GM18517 (cell line): ENCODE data around the gene KCNMA1.

Experiments
- ATAC-seq: cut with Tn5 transposase; IDR thresholded peaks from one replicate; pipeline ENCODE4 v1.9.1; 2021; ENCODE audit warnings: mild to moderate bottlenecking, moderate library complexity; ENCODE audit not compliant: unreplicated experiment

Gene KCNMA1

DNA sequence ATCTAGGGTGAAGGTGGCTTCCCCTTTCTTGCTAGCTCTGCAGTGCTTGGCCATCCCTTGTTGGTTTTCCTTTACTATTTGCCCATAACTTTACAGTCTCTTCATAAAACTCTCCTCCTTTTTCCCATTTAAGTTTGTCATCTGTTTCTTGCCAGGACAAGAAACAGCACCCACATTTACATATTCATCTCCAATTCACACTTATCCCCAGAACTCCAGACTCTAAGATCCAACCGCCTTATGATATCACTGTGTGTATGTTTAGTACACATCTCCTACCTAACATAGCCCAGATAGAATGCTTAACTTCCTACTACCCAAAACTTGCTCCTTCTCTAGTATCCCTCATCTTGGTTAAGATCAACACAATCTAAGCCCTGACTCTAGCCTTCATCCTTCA lies 622.2 kb downstream of the KCNMA1 start:
- no peak for ATAC-seq

DNA sequence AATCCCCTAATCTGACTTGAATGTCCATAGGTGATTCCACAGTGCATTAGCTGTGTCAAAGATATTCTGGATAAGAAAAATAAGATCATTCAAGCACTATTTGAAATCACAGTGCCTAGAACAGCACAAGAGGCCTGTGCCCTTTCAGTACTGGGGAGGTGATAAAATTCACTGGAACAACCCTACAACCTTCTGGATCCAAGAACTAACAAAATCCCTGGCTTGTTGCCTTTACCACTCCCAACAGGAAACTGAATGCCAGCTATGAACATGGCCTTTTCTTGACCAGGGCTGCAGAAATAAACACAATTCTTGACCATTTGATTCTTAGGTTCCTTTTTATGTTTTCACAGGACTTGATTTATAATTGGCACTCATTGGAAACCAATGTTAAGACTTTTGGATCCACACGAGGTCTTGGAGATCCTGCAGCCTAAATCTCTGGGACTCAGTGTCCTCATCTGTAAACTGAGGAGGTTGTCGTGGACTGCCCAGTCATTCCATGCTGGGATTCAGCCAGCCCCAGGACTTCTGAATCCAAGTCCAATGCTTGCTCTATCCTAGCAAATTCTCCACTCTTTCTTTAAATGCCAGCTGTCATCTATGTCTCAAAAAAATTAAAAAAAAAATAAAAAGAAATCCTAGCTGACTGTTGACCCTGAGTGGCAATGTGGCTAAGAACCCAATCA lies 624.7 kb downstream of the KCNMA1 start:
- no peak for ATAC-seq

DNA sequence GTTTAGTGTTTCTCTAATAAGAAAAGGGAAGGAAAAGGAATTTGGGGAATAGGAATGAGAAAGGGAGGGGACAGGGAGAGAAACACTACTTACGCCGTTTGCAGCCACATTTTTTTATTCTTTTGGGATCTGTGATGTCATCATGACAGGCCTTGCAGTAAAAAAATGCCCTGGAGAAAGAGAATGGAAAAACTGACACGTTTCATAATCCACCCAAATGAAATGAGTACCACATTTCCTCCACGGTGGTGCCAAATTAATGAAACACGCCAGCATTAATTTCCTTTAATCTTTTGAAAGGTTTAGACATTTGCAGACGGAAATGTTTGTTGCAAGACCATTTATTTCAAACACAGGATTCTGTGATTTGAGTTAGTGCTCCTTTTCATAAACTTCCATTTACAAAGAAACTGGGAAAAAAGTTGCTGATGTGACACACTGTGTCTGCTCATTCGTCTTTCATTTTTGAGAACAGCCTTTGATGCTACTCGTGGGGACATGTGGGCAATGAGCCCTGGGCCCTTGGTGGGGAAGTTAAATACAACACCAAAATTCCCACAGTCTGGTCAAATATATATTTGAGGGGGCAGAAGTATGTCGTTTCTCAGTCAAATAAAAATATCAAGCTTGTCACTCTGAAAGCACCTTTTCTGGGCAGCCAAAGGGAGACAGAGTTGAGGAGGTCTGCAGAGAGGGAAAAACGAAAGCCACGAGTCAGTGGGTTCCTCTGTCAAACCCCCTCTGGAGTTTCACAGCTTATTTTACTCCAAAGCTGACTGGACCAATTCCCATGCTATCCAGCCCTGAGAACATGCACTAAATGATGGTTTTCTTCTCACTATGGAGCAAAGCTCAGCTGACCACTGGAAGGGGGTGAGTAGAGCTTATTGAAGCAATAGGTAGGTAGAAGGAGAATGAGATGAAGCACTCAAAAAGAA lies 625.5 kb downstream of the KCNMA1 start:
- ATAC-seq: no peak

- ATAC-seq: no peak
Observed at GRCh38 chr10:77010430-77010829, 627.2 kb downstream of the KCNMA1 start.

- ATAC-seq: peak; percentile 93
Observed at GRCh38 chr10:77007834-77008233, 629.8 kb downstream of the KCNMA1 start.

DNA sequence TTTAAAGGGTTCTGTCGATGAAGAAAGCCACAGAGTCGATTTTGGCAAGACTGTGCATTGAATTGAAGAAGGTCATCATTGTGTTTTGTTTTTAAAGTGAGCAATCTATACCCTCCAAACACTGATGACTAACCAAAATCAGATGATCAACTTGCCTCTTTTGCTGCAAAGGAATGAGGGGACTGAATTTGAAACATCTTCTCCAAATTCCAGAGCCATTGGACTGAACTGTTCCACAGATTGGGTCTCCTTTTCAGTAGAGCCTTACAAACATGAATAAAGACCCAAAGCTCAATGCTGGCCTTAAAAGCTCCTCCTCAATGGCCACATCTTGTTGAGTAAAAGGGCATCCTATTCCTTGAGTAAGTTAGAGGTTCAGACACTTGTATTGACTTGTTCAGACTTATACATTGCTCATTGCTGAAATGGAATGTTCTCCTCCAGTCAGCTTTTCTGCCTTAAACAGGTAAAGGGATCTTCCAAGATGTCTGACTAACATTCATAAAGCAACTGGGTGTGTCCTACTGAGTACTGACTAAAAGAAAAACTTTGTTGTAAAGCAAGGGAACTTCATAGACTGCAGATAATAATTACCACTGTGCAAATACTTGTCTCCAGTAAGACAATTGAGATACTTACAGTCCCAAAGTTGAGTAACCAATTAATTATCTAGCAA lies 630.6 kb downstream of the KCNMA1 start:
- no peak for ATAC-seq

GRCh38 chr10:77005871-77006270 lies 631.7 kb downstream of the KCNMA1 start:
- no peak for ATAC-seq

DNA sequence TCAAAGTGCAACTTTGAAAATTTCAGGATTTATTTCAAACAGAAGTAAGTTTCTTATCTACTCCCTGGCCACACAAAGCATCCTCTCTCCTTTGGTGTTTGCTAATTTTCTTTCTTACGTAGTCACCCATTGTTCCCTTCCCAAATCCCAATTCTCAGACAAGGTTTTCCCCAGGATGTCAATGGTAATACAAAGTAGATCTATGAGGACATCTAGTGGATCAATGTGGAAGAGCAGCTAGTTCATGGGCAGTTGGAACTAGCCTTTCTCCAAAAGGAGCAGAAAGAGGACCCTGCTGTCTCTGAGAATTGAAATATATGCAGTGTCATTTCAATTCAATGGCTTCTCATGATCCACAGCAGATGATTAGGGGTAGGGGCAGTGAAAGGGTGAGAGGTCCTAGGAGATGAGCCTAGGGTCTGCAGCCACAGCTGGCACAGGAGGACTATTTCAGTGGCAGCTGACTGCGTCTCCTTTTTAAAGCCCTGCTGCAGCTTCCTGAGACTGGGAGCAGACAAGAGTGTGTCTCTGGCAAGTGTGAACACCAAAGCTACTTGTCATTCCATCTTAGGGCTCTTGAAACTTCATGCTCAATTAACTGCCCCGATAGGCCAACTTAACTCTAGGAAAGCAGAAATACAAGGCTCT lies 632.6 kb downstream of the KCNMA1 start:
- no peak for ATAC-seq

- no peak for ATAC-seq
Observed at GRCh38 chr10:77002872-77003271, 634.7 kb downstream of the KCNMA1 start.

GRCh38 chr10:77001206-77001605 lies 636.4 kb downstream of the KCNMA1 start:
- ATAC-seq: no peak

DNA sequence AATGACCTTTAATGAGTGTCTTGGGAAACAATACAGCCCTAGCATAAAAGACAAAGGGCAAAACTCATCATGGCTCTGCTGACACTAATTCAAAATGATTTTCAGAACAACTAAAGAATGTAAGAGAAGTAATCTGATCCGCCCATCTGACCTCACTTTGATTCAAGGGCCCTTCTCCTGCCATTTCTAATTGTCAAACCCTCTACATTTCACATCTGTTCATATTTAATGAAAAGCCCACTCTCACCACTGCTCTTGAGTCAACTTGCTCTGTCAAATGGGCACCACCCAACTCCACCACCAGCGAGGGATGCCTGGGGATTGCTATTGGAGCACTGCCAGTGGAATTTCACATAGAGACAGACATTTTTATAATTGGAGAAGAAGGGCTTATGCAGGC lies 639.2 kb downstream of the KCNMA1 start:
- no peak for ATAC-seq

- ATAC-seq: no peak
Observed at GRCh38 chr10:76997631-76998030, 640.0 kb downstream of the KCNMA1 start.

- ATAC-seq: no peak
Observed at GRCh38 chr10:76995023-76995422, 642.6 kb downstream of the KCNMA1 start.

DNA sequence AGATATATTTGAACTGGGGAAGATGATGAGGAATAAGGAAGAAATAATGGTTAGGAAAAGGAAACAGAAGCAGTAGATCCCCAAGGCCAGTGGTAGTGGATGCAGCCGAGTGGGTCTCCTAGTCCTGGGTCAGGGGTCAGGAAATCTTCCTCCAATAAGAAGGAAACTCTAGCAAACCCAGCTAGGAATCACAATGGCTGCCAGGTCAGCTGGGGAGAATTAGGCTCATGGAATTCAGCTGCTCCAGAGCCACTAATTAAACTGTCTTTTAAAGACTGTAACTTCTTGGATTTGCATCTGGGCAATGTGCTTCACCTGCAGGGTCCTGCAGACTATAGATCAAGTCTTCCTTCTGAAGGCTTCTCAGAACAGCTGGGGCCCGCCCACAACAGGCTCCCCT lies 644.4 kb downstream of the KCNMA1 start:
- no peak for ATAC-seq

- ATAC-seq: no peak
Observed at GRCh38 chr10:76992467-76992866, 645.1 kb downstream of the KCNMA1 start.

- no peak for ATAC-seq
Observed at GRCh38 chr10:76991621-76992020, 646.0 kb downstream of the KCNMA1 start.

DNA sequence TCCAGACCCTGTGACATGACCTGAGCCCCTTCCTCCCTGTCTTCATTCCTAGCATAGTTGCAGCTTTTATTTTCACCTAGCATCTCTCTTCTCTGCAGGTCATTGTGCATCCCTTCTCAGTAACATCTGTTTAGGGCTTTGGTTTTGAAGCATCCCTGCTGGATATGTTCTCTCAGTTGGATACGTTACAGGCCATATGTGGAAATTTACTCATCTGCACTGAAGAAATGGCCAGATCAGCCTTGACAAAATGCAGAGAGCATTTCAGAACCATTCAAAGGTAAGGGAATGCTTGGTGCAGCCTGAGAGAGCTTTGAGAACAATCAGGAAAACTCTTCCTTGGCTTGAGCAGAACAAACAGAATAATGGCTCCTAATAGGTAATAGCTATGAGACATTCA lies 647.0 kb downstream of the KCNMA1 start:
- no peak for ATAC-seq

- ATAC-seq: peak; percentile 76
Observed at GRCh38 chr10:76984559-76985443, 652.8 kb downstream of the KCNMA1 start.

DNA sequence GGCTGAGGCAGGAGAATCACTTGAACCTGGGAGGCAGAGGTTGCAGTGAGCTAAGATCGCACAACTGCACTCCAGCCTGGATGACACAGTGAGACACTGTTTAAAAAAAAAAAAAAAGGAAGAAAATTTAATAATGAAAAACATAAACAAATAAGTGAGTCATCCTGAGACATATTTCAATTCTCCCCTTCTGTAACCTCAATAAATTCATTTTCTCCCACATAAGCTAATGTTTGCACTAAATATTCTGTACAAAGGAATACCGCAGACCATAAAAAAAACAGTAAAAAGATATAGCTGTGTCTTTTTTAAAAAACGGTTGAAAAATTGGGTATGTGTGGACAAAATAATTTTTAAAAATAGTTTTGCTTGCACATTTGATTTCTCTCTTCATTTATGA lies 654.0 kb downstream of the KCNMA1 start:
- no peak for ATAC-seq

DNA sequence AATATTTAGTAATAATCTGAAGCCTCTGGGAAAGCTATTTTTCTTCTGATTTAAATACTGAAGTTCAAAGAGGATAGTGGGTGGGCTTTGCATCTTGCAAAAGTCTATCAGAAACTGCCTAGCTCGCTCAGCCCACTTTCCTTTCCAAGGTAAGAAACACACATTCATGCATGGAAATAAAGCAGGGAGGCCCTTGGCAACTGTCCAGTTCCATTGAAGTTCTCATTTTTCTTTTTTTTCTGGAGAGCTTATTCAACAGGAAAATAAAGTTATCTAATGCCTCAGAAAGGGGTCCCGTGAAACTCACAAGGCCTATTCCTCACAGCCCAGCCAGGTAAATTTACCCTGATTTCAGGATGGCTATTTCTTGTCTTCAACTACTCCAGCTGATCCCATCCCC lies 654.9 kb downstream of the KCNMA1 start:
- ATAC-seq: no peak
